Measurements from ENCODE around the gene C20orf96. TPM values are rescaled to one million over a fixed set of nuclear protein-coding genes. Genes with fewer than 3 reads are reported as not detected.

C20orf96 gene
- total RNA-seq, 1 donor, result 1.3 TPM

GRCh38 chr20:311609-312008, 21.1 kb upstream of the C20orf96 start:
- no peak for DNase-seq (ENCODE audit: low read depth)
- TF ChIP-seq CTCF (IDR thresholded peaks at IDR 0.05; ENCODE audit: insufficient read depth, low read depth, low read length), result no peak
- H3K4me3 ChIP-seq (ENCODE audit: low read depth, low read length), result no peak overlapping the region

- TF ChIP-seq CTCF (IDR thresholded peaks at IDR 0.05; ENCODE audit: insufficient read depth, low read depth, low read length), result no peak
- DNase-seq (ENCODE audit: low read depth), result no peak
- no peak overlapping the region for H3K4me3 ChIP-seq (ENCODE audit: low read depth, low read length)
Measured at GRCh38 chr20:310645-311044, 20.1 kb upstream of the C20orf96 start.

- no peak for TF ChIP-seq CTCF (IDR thresholded peaks at IDR 0.05; ENCODE audit: insufficient read depth, low read depth, low read length)
- DNase-seq (ENCODE audit: low read depth), result peak; percentile 100
- H3K4me3 ChIP-seq (ENCODE audit: low read depth, low read length), result peak overlapping the region; percentile 61
Measured at GRCh38 chr20:309841-310644, 19.5 kb upstream of the C20orf96 start.

- peak; percentile 71 for DNase-seq (ENCODE audit: low read depth)
Measured at GRCh38 chr20:309306-309840, 18.8 kb upstream of the C20orf96 start.

GRCh38 chr20:308427-309038, 18.0 kb upstream of the C20orf96 start:
- no peak for DNase-seq (ENCODE audit: low read depth)
- TF ChIP-seq CTCF (IDR thresholded peaks at IDR 0.05; ENCODE audit: insufficient read depth, low read depth, low read length), result no peak

More at GRCh38 chr20:309306-309840, 18.8 kb upstream of the C20orf96 start:
- peak overlapping the region; percentile 61 for H3K4me3 ChIP-seq (ENCODE audit: low read depth, low read length)
- peak; percentile 5 for TF ChIP-seq CTCF (IDR thresholded peaks at IDR 0.05; ENCODE audit: insufficient read depth, low read depth, low read length)

GRCh38 chr20:305745-306144, 15.2 kb upstream of the C20orf96 start:
- TF ChIP-seq CTCF (IDR thresholded peaks at IDR 0.05; ENCODE audit: insufficient read depth, low read depth, low read length), result no peak
- DNase-seq (ENCODE audit: low read depth), result no peak
- H3K4me3 ChIP-seq (ENCODE audit: low read depth, low read length), result no peak overlapping the region

More at GRCh38 chr20:308427-309038, 18.0 kb upstream of the C20orf96 start:
- H3K4me3 ChIP-seq (ENCODE audit: low read depth, low read length), result no peak overlapping the region
